Panc1 (cell line): Measurements from ENCODE around the gene PPFIA1.

ENCODE experiments used
- CTCF ChIP-seq: fragments of 450-650 bp; IDR thresholded peaks from 2 replicates; pipeline ENCODE4 v1.5.1; 2017; ENCODE audit warnings: mild to moderate bottlenecking
- POLR2AphosphoS5 ChIP-seq: IDR thresholded peaks from 2 replicates; pipeline ENCODE4 v1.6.1; 2012; ENCODE audit warnings: mild to moderate bottlenecking, low read depth, low read length, moderate library complexity
- SIN3A ChIP-seq: IDR thresholded peaks from 2 replicates; pipeline ENCODE4 v1.6.1; 2012; ENCODE audit warnings: low read depth, mild to moderate bottlenecking, low read length, moderate library complexity, borderline replicate concordance; ENCODE audit not compliant: insufficient read depth
- TCF7L2 ChIP-seq: IDR thresholded peaks from 2 replicates; pipeline ENCODE4 v1.6.1; 2011; ENCODE audit warnings: mild to moderate bottlenecking, low read depth, low read length, inconsistent platforms

- no peak for TF ChIP-seq CTCF
- TF ChIP-seq TCF7L2 = no peak
- TF ChIP-seq SIN3A = no peak
- no peak for TF ChIP-seq POLR2AphosphoS5
Measured at GRCh38 chr11:70414341-70415100, 144.0 kb downstream of the PPFIA1 start.
